ENCODE results near the gene CCDC171. TPM values are rescaled to one million over a fixed set of nuclear protein-coding genes. Genes with fewer than 3 reads are reported as not detected.

Gene CCDC171
- total and polyA plus RNA-seq, 12 donors = 1.2 to 4.9 (median 2.7) TPM

DNA sequence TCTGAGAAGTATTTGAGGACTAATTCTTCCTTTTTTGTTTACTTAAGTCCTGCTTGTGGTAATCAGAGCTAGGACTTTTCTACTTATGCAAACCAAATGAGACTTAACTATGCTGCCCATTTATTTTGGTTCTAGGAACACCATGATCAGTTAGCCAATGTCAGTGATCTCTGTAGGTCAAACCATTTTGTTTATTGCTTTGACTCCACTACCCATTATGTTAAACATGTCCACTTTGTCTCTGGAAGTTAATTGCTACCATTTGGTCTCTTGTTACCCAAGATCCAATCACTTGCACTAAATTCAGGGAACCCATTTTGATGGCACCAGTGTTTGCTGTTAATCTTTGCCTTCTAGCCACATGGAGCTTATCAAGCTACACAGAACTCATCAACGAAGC lies 161.9 kb downstream of the CCDC171 start:
- Histone ChIP-seq H3K27me3 (no peaks in the 10 kb centered on the region), H3K4me1 (replicated peaks in 1 of 2) (no peaks in the 10 kb centered on the region), H3K4me3 (no peak overlapping the region), H3K27ac (no peak overlapping the region), H3K36me3 (replicated peaks in 1 of 2) (no peaks in the 10 kb centered on the region), H3K9me3 (replicated peaks in 1 of 3) (no peaks in the 10 kb centered on the region)
- no peak for DNase-seq
- intact Hi-C loops (cut with DNase I) = no loop called here
- 76 to 83% (median 81%) methylated on average over 1 of the region's 1 CpG for WGBS, 4 donors
- TF ChIP-seq, protein P1, sequence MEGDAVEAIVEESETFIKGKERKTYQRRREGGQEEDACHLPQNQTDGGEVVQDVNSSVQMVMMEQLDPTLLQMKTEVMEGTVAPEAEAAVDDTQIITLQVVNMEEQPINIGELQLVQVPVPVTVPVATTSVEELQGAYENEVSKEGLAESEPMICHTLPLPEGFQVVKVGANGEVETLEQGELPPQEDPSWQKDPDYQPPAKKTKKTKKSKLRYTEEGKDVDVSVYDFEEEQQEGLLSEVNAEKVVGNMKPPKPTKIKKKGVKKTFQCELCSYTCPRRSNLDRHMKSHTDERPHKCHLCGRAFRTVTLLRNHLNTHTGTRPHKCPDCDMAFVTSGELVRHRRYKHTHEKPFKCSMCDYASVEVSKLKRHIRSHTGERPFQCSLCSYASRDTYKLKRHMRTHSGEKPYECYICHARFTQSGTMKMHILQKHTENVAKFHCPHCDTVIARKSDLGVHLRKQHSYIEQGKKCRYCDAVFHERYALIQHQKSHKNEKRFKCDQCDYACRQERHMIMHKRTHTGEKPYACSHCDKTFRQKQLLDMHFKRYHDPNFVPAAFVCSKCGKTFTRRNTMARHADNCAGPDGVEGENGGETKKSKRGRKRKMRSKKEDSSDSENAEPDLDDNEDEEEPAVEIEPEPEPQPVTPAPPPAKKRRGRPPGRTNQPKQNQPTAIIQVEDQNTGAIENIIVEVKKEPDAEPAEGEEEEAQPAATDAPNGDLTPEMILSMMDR (IDR thresholded peaks at IDR 0.05) = no peak
- no peak for TF ChIP-seq POLR2A (IDR thresholded peaks at IDR 0.05)

DNA sequence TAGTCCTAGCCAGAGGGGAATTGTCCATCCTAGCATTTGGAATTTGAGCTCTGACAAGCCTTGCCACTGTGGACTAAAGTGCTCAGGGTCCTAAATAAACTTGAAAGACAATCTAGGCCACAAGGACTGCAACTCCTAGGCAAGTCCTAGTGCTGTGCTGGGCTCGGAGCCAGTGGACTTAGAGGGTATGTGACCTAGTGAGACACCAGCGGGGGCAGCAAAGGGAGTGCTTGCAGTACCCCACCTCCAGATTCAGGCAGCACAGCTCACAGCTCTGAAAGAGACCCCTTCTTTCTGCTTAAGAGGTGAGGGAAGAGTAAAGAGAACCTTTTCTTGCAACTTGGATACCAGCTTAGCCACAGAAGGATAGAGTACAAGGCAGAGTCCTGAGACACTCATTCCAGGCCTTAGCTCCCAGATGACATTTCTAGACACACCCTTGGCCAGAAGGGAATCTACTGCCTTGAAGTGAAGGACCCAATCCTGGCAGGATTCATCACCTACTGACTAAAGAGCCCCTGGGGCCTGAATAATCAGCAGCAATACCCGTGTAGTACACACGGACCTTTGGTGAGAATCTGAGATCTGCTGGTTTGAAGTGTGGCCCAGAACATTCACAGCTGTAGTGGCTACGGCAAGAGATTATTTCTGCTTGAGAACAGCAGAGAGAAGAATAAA lies 164.6 kb downstream of the CCDC171 start:
- H3K4me3 ChIP-seq = no peak overlapping the region
- no peaks in the 10 kb centered on the region for H3K36me3 ChIP-seq (replicated peaks in 1 of 2)
- no peak for TF ChIP-seq POLR2A (IDR thresholded peaks at IDR 0.05)
- TF ChIP-seq, protein P1 (IDR thresholded peaks at IDR 0.05) = no peak
- no peak for DNase-seq
- 93 to 100% (median 96%) methylated on average over 5 of the region's 5 CpGs for WGBS, 4 donors
- H3K27me3 ChIP-seq = no peaks in the 10 kb centered on the region
- intact Hi-C loops (cut with DNase I) = no loop called here
- no peak overlapping the region for H3K27ac ChIP-seq
- no peaks in the 10 kb centered on the region for H3K9me3 ChIP-seq (replicated peaks in 1 of 3)
- no peaks in the 10 kb centered on the region for H3K4me1 ChIP-seq (replicated peaks in 1 of 2)

DNA sequence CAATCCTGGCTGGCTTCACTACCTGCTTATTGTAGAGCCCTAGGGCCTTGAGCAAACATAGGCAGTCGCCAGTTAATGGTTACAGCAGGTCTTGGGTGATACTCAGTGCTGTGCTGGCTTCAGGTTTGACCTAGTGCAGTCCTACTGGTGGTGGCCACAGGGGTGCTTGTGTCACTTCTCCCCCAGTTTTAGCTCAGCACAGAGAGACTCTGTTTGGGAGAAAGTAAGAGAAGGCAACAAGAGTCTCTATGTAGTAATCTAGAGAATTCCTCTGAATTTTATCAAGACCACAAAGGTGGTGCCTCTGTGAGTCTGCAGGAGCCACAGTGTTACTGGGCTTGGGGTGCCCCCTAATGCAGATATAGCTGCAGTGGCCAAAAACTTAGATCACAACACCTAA lies 165.6 kb downstream of the CCDC171 start:
- H3K9me3 ChIP-seq (replicated peaks in 1 of 3) = no peaks in the 10 kb centered on the region
- no peaks in the 10 kb centered on the region for H3K36me3 ChIP-seq (replicated peaks in 1 of 2)
- TF ChIP-seq POLR2A (IDR thresholded peaks at IDR 0.05) = no peak
- TF ChIP-seq, protein P1 (IDR thresholded peaks at IDR 0.05) = no peak
- 81 to 89% (median 85%) methylated on average over 1 of the region's 1 CpG; no CpG with 5 or more reads in 1 of the 4 donors for WGBS, 4 donors
- H3K4me1 ChIP-seq (replicated peaks in 1 of 2) = no peaks in the 10 kb centered on the region
- H3K27ac ChIP-seq = no peak overlapping the region
- no peak overlapping the region for H3K4me3 ChIP-seq
- no peaks in the 10 kb centered on the region for H3K27me3 ChIP-seq
- no peak for DNase-seq
- intact Hi-C loops (cut with DNase I) = no loop called here

DNA sequence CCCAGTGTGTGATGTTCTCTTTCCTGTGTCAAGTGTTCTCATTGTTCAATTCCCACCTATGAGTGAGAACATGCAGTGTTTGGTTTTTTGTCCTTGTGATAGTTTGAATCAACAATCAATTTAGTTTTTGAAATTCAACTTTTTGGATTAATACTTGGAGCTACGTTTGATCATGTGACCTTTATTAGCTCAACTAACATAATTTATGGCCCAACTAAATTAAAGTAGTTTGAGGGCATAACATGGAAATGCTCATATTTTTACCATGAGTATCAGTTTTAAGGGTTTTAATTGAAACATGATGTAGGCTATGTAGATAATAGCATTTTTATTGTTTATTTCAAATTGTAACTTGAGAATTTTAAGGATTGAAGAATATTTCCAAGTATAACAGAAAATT lies 168.0 kb downstream of the CCDC171 start:
- no peak overlapping the region for H3K4me3 ChIP-seq
- TF ChIP-seq, protein P1 (IDR thresholded peaks at IDR 0.05) = no peak
- TF ChIP-seq POLR2A (IDR thresholded peaks at IDR 0.05) = no peak
- WGBS, 4 donors = 35 to 49% (median 48%) methylated on average over 1 of the region's 1 CpG

More for the DNA sequence above, 168.0 kb downstream of the CCDC171 start:
- intact Hi-C loops (cut with DNase I) = no loop called here
- H3K27ac ChIP-seq = no peak overlapping the region
- DNase-seq = no peak
- no peaks in the 10 kb centered on the region for H3K27me3 ChIP-seq
- no peaks in the 10 kb centered on the region for H3K4me1 ChIP-seq (replicated peaks in 1 of 2)
- no peaks in the 10 kb centered on the region for H3K36me3 ChIP-seq (replicated peaks in 1 of 2)
- H3K9me3 ChIP-seq (replicated peaks in 1 of 3) = no peaks in the 10 kb centered on the region
